PC-9 (cell line): Measurements from ENCODE around the gene PAQR7. TPM values are rescaled to one million over a fixed set of nuclear protein-coding genes. Genes with fewer than 3 reads are reported as not detected.
A peak's percentile ranks its signal among the peaks of the same experiment; 100 is the strongest.

ENCODE experiments used
- BruUV-seq: library from RNA; stranded (reverse); fragments of 400-500 nt; replicated peaks from 2 replicates; lab custom pipeline; 2021; lab: Mats Ljungman, UMichigan
- CTCF ChIA-PET: fragments of 300-600 bp; sonication (Branson Sonifier 250); formaldehyde crosslinking; loops from one replicate; lab custom pipeline; 2022; ENCODE audit warnings: antibody characterized with exemption; lab: Charles Lee
- POLR2A ChIA-PET: fragments of 300-600 bp; sonication (Branson Sonifier 250); formaldehyde crosslinking; loops from one replicate; lab custom pipeline; 2022; ENCODE audit warnings: antibody characterized with exemption; ENCODE audit not compliant: unreplicated experiment; lab: Charles Lee
- DNase-seq, 2 experiments: peaks; one replicate each; pipeline versions ENCODE4 v3.0.0 to v3.0.0-alpha.2; 2015 to 2022; ENCODE audit warnings: mixed read lengths in 1 of 2
- H2AFZ ChIP-seq: fragments of 200-600 bp; sonication (generic); 2 replicates; pipeline ENCODE4 v1.8.1; 2017; ENCODE audit warnings: antibody characterized with exemption
- H3F3A ChIP-seq: fragments of 200-600 bp; sonication (generic); 2 replicates; pipeline ENCODE4 v1.8.1; 2017; ENCODE audit warnings: antibody characterized with exemption, mild to moderate bottlenecking, low read depth; ENCODE audit not compliant: insufficient read depth
- H3K27ac ChIP-seq: fragments of 200-600 bp; sonication (generic); 2 replicates; pipeline ENCODE4 v1.6.1; 2016; ENCODE audit warnings: mixed run types
- H3K27me3 ChIP-seq: fragments of 200-600 bp; sonication (generic); 2 replicates; pipeline ENCODE4 v1.6.1; 2016; ENCODE audit warnings: low read depth, mixed run types; ENCODE audit not compliant: insufficient read depth
- H3K36me3 ChIP-seq: fragments of 200-600 bp; sonication (generic); 2 replicates; pipeline ENCODE4 v1.6.1; 2016; ENCODE audit warnings: low read depth, mixed run types
- H3K4me1 ChIP-seq: fragments of 200-600 bp; sonication (generic); replicated peaks from 2 replicates; pipeline ENCODE4 v1.6.1; 2016; ENCODE audit warnings: mixed run types; ENCODE audit not compliant: insufficient read depth
- H3K4me2 ChIP-seq: fragments of 200-600 bp; sonication (generic); 2 replicates; pipeline ENCODE4 v1.6.1; 2017; ENCODE audit warnings: mixed run types
- H3K4me3 ChIP-seq: fragments of 200-600 bp; sonication (generic); 2 replicates; pipeline ENCODE4 v1.6.1; 2016; ENCODE audit warnings: mixed run types
- H3K79me2 ChIP-seq: fragments of 200-600 bp; sonication (generic); 2 replicates; pipeline ENCODE4 v1.6.1; 2017; ENCODE audit warnings: low read depth, mixed run types
- H3K9me2 ChIP-seq: fragments of 200-600 bp; sonication (generic); 2 replicates; pipeline ENCODE4 v1.8.1; 2017; ENCODE audit warnings: mild to moderate bottlenecking; ENCODE audit not compliant: insufficient read depth
- H3K9me3 ChIP-seq: fragments of 200-600 bp; sonication (generic); 2 replicates; pipeline ENCODE4 v1.8.1; 2016; ENCODE audit warnings: low read depth; ENCODE audit not compliant: insufficient read depth
- H4K20me1 ChIP-seq: fragments of 200-600 bp; sonication (generic); 2 replicates; pipeline ENCODE4 v1.8.1; 2017; ENCODE audit not compliant: insufficient read depth
- EZH2 ChIP-seq: fragments of 200-600 bp; sonication (generic); IDR thresholded peaks from 2 replicates; pipeline ENCODE4 v1.8.0; 2017; ENCODE audit warnings: antibody characterized with exemption, low read depth
- intact Hi-C: fragments of 100-400 bp; cut with micrococcal nuclease; formaldehyde crosslinking; loops from one replicate; pipeline ENCODE4 v1.10.0; 2022; ENCODE audit not compliant: unreplicated experiment
- total RNA-seq: library from RNA; stranded (reverse); gene quantifications from 2 replicates; pipeline ENCODE4 v1.2.3, GENCODE V29; 2021
- TF ChIP-seq, protein P1 (sequence below): fragments of 200-600 bp; sonication (generic); conservative IDR thresholded peaks from 2 replicates; pipeline ENCODE4 v1.6.1; 2017; ENCODE audit warnings: mixed run types, antibody characterized with exemption, mild to moderate bottlenecking, moderate library complexity

The PAQR7 gene
- total RNA-seq, 1 experiment from 2014 or later, result 34.0 TPM

DNA sequence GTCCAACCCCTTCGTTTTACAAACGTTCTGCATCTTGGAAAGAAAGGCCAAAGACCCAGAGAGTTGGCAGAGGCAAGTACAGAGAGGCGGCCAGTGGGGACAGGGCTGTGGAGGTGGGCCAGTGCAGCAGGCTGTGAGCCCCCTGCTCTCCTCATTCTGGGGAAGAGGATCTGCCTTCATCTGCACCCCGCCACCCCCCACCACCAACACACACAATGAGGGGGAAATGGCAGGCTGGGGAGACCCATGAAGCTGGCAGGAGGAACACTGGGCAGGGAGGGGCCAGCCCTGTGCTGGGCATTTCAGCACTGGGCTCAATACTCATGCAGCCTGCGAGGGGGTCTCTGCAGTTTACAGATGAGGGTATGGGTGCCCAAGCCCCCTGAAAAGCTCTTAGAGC is 16.1 kb upstream of the PAQR7 start:
- H3K79me2 ChIP-seq, result no peaks in the 10 kb centered on the region
- peak overlapping the region; percentile 76 for H3K4me2 ChIP-seq
- TF ChIP-seq, protein P1, sequence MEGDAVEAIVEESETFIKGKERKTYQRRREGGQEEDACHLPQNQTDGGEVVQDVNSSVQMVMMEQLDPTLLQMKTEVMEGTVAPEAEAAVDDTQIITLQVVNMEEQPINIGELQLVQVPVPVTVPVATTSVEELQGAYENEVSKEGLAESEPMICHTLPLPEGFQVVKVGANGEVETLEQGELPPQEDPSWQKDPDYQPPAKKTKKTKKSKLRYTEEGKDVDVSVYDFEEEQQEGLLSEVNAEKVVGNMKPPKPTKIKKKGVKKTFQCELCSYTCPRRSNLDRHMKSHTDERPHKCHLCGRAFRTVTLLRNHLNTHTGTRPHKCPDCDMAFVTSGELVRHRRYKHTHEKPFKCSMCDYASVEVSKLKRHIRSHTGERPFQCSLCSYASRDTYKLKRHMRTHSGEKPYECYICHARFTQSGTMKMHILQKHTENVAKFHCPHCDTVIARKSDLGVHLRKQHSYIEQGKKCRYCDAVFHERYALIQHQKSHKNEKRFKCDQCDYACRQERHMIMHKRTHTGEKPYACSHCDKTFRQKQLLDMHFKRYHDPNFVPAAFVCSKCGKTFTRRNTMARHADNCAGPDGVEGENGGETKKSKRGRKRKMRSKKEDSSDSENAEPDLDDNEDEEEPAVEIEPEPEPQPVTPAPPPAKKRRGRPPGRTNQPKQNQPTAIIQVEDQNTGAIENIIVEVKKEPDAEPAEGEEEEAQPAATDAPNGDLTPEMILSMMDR, result no peak
- TF ChIP-seq EZH2, result no peak
- H3K4me3 ChIP-seq, result no peak overlapping the region
- no peaks in the 10 kb centered on the region for H3K9me3 ChIP-seq
- H3F3A ChIP-seq, result peaks cover 56% of the 10 kb centered on the region
- peak overlapping the region; percentile 96 for H3K27ac ChIP-seq
- intact Hi-C loops, result loop anchor here (1.0 to 10.0 kb wide), 4 partner anchors 12 to 273 kb away; partner anchors contain the start of genes C1orf232 and ZNF593
- TSS peak; percentile 22 for BruUV-seq
- no peaks in the 10 kb centered on the region for H3K9me2 ChIP-seq
- H4K20me1 ChIP-seq, result no peaks in the 10 kb centered on the region
- no peaks in the 10 kb centered on the region for H3K36me3 ChIP-seq
- POLR2A ChIA-PET, result interaction anchor here (0.6 to 0.7 kb wide), 2 partner anchors 38 to 139 kb away, joined by 3 to 21 read pairs; no protein-coding TSS in a partner anchor
- DNase-seq, result no peak
- no peaks in the 10 kb centered on the region for H3K27me3 ChIP-seq
- CTCF ChIA-PET, result interaction anchor here (0.5 to 1.0 kb wide), 3 partner anchors 16 to 532 kb away, joined by 8 to 13 read pairs (median 13); partner anchors contain the start of genes PAFAH2 and PAQR7
- H2AFZ ChIP-seq, result no peak overlapping the region; the same call in 1 of the 2 replicates
- H3K4me1 ChIP-seq, result peaks cover 61% of the 10 kb centered on the region

DNA sequence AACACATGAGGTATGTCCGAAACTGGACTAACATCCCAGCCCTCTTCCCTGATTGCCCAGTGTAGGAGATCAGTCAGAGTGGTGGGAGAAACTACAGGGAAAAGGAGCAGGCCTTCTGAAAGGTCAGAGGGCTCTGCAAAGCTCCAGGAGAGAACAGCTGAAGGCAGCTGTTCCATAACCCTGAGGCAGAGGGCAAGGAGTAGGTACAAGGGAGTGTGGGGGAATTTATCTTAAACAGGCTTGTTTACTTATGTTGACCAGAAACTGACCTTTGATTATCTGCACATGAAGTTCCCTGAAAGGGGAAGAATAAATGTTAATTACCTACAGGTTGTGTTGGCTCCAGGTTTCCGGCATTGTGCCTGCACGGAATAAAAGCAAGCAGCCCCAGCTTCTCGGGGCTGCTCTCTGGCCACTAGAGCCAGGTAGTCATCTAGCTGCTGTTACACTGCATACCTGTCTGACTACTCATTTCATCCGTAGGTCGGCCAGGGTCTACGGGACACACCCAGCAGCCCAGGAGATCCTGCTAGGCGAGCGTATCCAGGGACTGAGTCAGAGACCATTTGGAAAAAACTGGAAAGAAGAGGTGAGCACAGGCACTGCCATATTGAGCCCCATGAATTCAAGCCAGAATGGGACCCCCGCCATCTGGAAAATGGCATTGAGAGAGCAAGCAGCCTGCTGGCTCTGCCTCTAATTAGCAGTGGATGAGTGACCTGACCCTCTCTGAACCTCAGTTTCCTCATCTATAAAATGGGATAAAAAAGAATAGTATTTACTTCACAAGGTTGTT is 14.9 kb upstream of the PAQR7 start:
- peak; percentile 91 to 97 for DNase-seq
- Histone ChIP-seq H3K79me2 (no peaks in the 10 kb centered on the region), H3F3A (peaks cover 56% of the 10 kb centered on the region), H2AFZ (no peak overlapping the region), H3K27me3 (no peaks in the 10 kb centered on the region), H3K9me3 (no peaks in the 10 kb centered on the region), H3K4me2 (peak overlapping the region; percentile 79), H3K4me1 (peaks cover 61% of the 10 kb centered on the region), H4K20me1 (no peaks in the 10 kb centered on the region), H3K36me3 (no peaks in the 10 kb centered on the region), H3K9me2 (no peaks in the 10 kb centered on the region), H3K4me3 (peak overlapping the region; percentile 47), H3K27ac (peak overlapping the region; percentile 96)
- BruUV-seq, result TSS peak; percentile 54
- POLR2A ChIA-PET, result interaction anchor here (0.7 to 1.4 kb wide), 3 partner anchors 12 to 107 kb away, joined by 3 to 13 read pairs (median 12); partner anchors contain the start of genes PAFAH2 and PAQR7
- TF ChIP-seq, protein P1, result no peak
- TF ChIP-seq EZH2, result no peak
- CTCF ChIA-PET, result interaction anchor here (0.7 to 1.0 kb wide), 3 partner anchors 15 to 146 kb away, joined by 3 to 4 read pairs (median 3); partner anchors contain the start of gene MTFR1L
- intact Hi-C loops, result loop anchor here (1.0 to 10.0 kb wide), 3 partner anchors 15 to 274 kb away; partner anchors contain the start of genes C1orf232, PAQR7 and ZNF593

DNA sequence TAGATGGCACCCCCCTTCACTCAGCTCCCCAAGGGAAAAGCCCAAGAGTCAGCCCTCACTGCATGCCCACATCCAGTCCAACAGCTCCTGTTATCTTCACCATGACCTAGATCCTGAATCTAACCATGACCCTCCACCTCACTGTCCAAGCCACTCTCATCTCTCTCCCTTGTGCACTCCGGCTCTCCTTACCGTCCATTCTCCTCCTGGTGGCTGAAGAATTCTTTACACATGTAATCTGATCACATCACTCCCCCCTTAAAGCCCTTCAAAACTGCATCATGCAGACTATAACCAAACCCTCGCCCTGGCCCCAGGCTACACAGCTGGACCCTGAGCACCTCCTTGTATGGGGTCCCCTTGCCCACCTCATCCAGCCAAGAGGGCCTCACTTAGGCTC is 14.0 kb upstream of the PAQR7 start:
- Histone ChIP-seq H2AFZ (no peak overlapping the region), H3K9me2 (no peaks in the 10 kb centered on the region), H3K4me1 (peaks cover 61% of the 10 kb centered on the region), H3K27me3 (no peaks in the 10 kb centered on the region), H3F3A (peaks cover 56% of the 10 kb centered on the region), H3K9me3 (no peaks in the 10 kb centered on the region), H3K79me2 (no peaks in the 10 kb centered on the region), H3K4me3 (no peak overlapping the region), H3K4me2 (peak overlapping the region; percentile 79), H4K20me1 (no peaks in the 10 kb centered on the region), H3K27ac (peak overlapping the region; percentile 96), H3K36me3 (no peaks in the 10 kb centered on the region)
- DNase-seq, result no peak
- BruUV-seq, result no TSS peak
- CTCF ChIA-PET, result interaction anchor here (1.0 kb wide), 1 partner anchor 15 kb away, joined by 4 read pairs; no protein-coding TSS in a partner anchor
- intact Hi-C loops, result no loop called here
- POLR2A ChIA-PET, result interaction anchor here (1.0 to 1.4 kb wide), 2 partner anchors 11 to 14 kb away, joined by 12 to 13 read pairs; partner anchors contain the start of gene PAQR7
- no peak for TF ChIP-seq EZH2
- TF ChIP-seq, protein P1, result peak; percentile 42; the same call in 1 of the 2 replicates
